Heart left ventricle (tissue), 16 donors: ENCODE results near the gene TBX20. TPM values are rescaled to one million over a fixed set of nuclear protein-coding genes. Genes with fewer than 3 reads are reported as not detected.

Source experiments
- ATAC-seq, 4 donors: fragments of 200-7000 bp; cut with Tn5 transposase; one replicate each; pipeline ENCODE4 v1.9.1; 2020 to 2022; ENCODE audit warnings: moderate library complexity in 4 of 4, mild to moderate bottlenecking in 3 of 4, moderate number of reproducible peaks in 1 of 4
- DNase-seq, 5 donors: peaks; one replicate each; pipeline ENCODE4 v3.0.0-alpha.2; 2020
- H3K27ac ChIP-seq, 12 donors: fragments of 200-600 bp; sonication (generic) in 4 of 12; one replicate each; pipeline versions ENCODE4 v1.5.0 to v1.8.0; 2016 to 2022; ENCODE audit warnings: mild to moderate bottlenecking in 2 of 12
- H3K27me3 ChIP-seq, 9 donors: fragments of 200-600 bp; sonication (generic) in 2 of 9; one replicate each; pipeline versions ENCODE4 v1.5.1 to v1.8.0; 2016 to 2022; ENCODE audit warnings: mild to moderate bottlenecking in 3 of 9
- H3K36me3 ChIP-seq, 9 donors: fragments of 200-600 bp; sonication (generic) in 2 of 9; one replicate each; pipeline versions ENCODE4 v1.5.0 to v1.8.0; 2018 to 2022; ENCODE audit warnings: mild to moderate bottlenecking in 2 of 9
- H3K4me1 ChIP-seq, 12 donors: fragments of 200-600 bp; sonication (generic) in 4 of 12; one replicate each; pipeline versions ENCODE4 v1.5.0 to v1.8.0; 2016 to 2022; ENCODE audit warnings: mild to moderate bottlenecking in 3 of 12
- H3K4me3 ChIP-seq, 12 donors: fragments of 200-600 bp; sonication (generic) in 4 of 12; one replicate each; pipeline versions ENCODE4 v1.5.0 to v1.8.0; 2017 to 2022; ENCODE audit warnings: mild to moderate bottlenecking in 9 of 12, moderate library complexity in 4 of 12
- H3K9me3 ChIP-seq, 12 donors: fragments of 200-600 bp; sonication (generic) in 4 of 12; one replicate each; pipeline versions ENCODE4 v1.5.0 to v1.8.0; 2016 to 2022; ENCODE audit warnings: mild to moderate bottlenecking in 1 of 12
- POLR2A ChIP-seq, 2 donors: fragments of 450-650 bp; IDR thresholded peaks; one replicate each; pipeline ENCODE4 v1.6.1; 2017; ENCODE audit warnings: antibody characterized with exemption in 2 of 2, mild to moderate bottlenecking in 2 of 2, moderate library complexity in 2 of 2
- WGBS, 4 donors: extraction: QIAGEN DNeasy Blood & Tissue Kit in 2 of 4; methylation state at CpG; one replicate each; pipeline versions ENCODE4 v1.1.5 to v1.1.7; 2013 to 2018; 5-methylcytosine and 5-hydroxymethylcytosine counted together
- intact Hi-C, 10 donors: fragments of 100-400 bp; cut with DNase I; formaldehyde crosslinking; loops; one replicate each; pipeline versions ENCODE4 v1.11.1 to v1.14.2; 2022
- polyA plus RNA-seq, 2 donors: library from polyadenylated mRNA; stranded (reverse); fragments of 200-250 nt; gene quantifications; one replicate each; pipeline ENCODE4 v1.2.3, GENCODE V29; 2013
- total RNA-seq, 9 donors: library from RNA; depleted of rRNA in 2 of 9; stranded (reverse); fragments of >200 nt in 2 of 9; fragmentation: NEBNext Ultra II Directional in 3 of 9; extraction: Animal tissue kit (Norgen Biotek cat#: 25700) in 3 of 9; gene quantifications; one replicate each; pipeline versions ENCODE4 v1.1.0 to v1.2.4, GENCODE V29; 2016 to 2023
- TF ChIP-seq, protein P1 (sequence below), 12 donors: fragments of 200-600 bp; sonication (generic) in 4 of 12; IDR thresholded peaks; one replicate each; pipeline versions ENCODE4 v1.5.0 to v1.8.0; 2018 to 2022; ENCODE audit warnings: antibody characterized with exemption in 12 of 12, mild to moderate bottlenecking in 5 of 12
- donor health status: ischemic (EF 13 %, LVEDD 7.1; RV severe dilation, severe dysfunction).
- donor health status: healthy with polysubstance abuse.
- donor health status: DM: no; HTN: yes; CAD: no.
- donor health status: DM: no; HTN: no; CAD: no.
- donor health status: ischemic (EF 25% LVEDD 6.9; RV normal size, moderate dysfunction).
- donor health status: ischemic (EF 25% LVEDD 5.7; RV mildly dilated, moderate dysfunction).
- donor health status: healthy.
- donor health status: DM: yes; HTN: yes; CAD: no.
- donor health status: ischemic (EF 35%, LVEDD 5.7; RV mildly dilated, moderate dysfunction).
- donor health status: nonischemic (EF 11% LVEDD 7.7; RV severe dilation, severe dysfunction).
- donor health status: DM: yes; HTN: yes; CAD: no.
- donor health status: PGD.
- donor health status: ischemic (EF 29% LVEDD 5.4; RV normal size, mild dysfunction).
- donor health status: nonischemic (EF 23%, LVEDD 6.1; RV moderate dilation, normal function).

Gene TBX20
- total and polyA plus RNA-seq, 11 donors = 5.1 to 155 (median 117) TPM

DNA sequence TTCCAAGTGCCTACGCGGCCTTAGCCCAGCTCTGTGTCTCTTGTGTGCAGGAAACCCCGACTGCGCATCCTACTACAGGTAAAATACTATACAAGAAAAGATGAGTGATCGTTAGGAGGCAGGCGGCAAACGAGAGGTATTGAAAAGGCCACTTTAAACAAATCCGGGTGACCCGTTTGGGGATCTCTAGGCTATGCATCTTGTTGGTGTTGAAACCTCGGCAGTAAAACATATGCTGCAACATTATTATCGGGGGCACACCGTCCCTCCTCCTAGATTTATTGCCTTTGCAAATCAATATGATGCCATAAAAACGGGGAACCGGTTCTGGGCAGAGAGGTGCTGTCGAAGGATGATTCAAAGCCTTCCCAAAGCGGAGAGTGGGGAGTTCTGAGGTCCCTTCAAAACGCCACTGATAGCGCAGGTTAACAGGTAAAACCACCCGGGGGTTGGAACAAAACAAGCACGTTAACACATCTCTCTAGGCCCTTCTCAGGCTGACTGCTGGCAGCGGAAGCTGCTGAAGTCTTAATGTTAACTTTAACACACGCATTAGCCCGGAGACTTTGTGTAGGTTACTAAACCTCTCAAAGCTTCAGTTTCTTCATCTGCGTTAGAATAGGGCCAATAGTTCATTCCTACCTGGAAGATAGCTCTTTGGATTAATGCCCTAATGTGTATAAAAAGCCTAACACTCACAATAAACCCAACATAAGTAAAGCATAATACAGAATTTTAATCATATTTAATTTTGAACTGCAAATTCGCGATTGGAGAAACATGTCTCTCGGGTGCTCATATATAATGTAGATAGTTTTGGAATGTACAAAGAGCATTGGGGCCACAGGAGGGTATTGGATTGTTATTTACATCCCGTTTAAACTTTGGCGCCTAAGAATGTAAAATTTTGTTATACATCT, 2.6 kb upstream of the TBX20 start:
- peak in 1 of 5 donors; percentile 29 for DNase-seq
- H3K27ac ChIP-seq = peak overlapping the region; percentile 67 to 97 (median 90)
- H3K4me1 ChIP-seq = peaks cover 0 to 21% (median 2%) of the 10 kb centered on the region in 12 donors
- 20 to 43% (median 30%) methylated on average over 29 of the region's 29 CpGs for WGBS, 4 donors
- H3K27me3 ChIP-seq = peaks cover 0 to 98% (median 26%) of the 10 kb centered on the region in 9 donors
- H3K36me3 ChIP-seq = no peaks in the 10 kb centered on the region
- no peak for TF ChIP-seq POLR2A (IDR thresholded peaks at IDR 0.05)
- TF ChIP-seq, protein P1, sequence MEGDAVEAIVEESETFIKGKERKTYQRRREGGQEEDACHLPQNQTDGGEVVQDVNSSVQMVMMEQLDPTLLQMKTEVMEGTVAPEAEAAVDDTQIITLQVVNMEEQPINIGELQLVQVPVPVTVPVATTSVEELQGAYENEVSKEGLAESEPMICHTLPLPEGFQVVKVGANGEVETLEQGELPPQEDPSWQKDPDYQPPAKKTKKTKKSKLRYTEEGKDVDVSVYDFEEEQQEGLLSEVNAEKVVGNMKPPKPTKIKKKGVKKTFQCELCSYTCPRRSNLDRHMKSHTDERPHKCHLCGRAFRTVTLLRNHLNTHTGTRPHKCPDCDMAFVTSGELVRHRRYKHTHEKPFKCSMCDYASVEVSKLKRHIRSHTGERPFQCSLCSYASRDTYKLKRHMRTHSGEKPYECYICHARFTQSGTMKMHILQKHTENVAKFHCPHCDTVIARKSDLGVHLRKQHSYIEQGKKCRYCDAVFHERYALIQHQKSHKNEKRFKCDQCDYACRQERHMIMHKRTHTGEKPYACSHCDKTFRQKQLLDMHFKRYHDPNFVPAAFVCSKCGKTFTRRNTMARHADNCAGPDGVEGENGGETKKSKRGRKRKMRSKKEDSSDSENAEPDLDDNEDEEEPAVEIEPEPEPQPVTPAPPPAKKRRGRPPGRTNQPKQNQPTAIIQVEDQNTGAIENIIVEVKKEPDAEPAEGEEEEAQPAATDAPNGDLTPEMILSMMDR (IDR thresholded peaks at IDR 0.05) = no peak
- intact Hi-C loops = loop anchor here in 6 of 10 donors (2.0 to 10.0 kb wide), 6 partner anchors 116 to 268 kb away; no protein-coding TSS in a partner anchor
- H3K9me3 ChIP-seq = no peaks in the 10 kb centered on the region
- peak overlapping the region in 11 of 12 donors; percentile 33 to 90 (median 68) for H3K4me3 ChIP-seq
- no peak for ATAC-seq

DNA sequence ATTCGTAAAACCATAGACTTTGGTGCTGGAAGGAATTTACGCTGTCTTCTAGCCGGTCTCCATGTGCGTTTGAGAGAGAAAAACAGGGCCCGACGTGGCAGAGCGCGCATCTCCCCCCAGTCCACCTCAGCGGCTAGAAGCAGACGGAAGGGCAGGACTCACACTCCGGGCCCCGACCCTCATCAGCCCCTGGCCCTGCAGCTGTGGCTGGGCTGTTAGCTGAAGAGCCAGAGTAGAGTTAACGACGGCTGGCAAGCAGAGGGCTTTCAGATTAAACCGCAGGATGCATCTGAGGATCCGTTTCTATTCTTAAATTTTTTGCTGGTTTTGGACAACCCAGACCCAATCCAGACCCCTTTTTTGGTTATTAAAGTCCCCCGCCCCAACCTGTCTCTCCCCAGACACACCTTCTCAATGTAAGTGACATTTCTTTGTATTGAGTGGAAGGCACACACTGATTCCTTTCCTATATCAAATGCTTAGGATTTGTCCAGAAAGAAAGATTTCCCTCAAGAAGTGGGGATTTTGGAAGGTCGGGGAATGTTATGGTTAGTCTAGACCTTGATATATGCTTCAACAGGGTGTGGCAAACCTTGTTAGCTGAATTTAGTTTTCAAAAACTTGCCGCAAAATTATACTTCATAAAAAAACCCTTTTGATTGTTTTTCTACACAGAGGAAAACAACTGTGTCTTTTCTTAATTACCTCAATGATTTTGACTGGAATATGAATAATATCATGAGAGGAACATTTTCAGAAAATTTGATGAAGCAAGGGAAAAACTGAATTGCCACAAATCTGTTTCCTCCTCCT, 1.7 kb upstream of the TBX20 start:
- peak overlapping the region in 11 of 12 donors; percentile 47 to 90 (median 78) for H3K4me3 ChIP-seq
- ATAC-seq (no peak), DNase-seq (peak in 1 of 5 donors; percentile 27)
- H3K27me3 ChIP-seq = peaks cover 0 to 98% (median 26%) of the 10 kb centered on the region in 9 donors
- WGBS, 4 donors = 26 to 40% (median 32%) methylated on average over 19 of the region's 19 CpGs
- intact Hi-C loops = loop anchor here in 7 of 10 donors (2.0 to 10.0 kb wide), 7 partner anchors 117 to 269 kb away; no protein-coding TSS in a partner anchor
- H3K36me3 ChIP-seq = peaks cover 0 to under 1% (median 0%) of the 10 kb centered on the region in 9 donors
- peaks cover 0 to 21% (median 2%) of the 10 kb centered on the region in 12 donors for H3K4me1 ChIP-seq
- TF ChIP-seq, protein P1 (IDR thresholded peaks at IDR 0.05) = no peak
- TF ChIP-seq POLR2A (IDR thresholded peaks at IDR 0.05) = no peak
- H3K9me3 ChIP-seq = no peaks in the 10 kb centered on the region
- peak overlapping the region; percentile 83 to 97 (median 90) for H3K27ac ChIP-seq

DNA sequence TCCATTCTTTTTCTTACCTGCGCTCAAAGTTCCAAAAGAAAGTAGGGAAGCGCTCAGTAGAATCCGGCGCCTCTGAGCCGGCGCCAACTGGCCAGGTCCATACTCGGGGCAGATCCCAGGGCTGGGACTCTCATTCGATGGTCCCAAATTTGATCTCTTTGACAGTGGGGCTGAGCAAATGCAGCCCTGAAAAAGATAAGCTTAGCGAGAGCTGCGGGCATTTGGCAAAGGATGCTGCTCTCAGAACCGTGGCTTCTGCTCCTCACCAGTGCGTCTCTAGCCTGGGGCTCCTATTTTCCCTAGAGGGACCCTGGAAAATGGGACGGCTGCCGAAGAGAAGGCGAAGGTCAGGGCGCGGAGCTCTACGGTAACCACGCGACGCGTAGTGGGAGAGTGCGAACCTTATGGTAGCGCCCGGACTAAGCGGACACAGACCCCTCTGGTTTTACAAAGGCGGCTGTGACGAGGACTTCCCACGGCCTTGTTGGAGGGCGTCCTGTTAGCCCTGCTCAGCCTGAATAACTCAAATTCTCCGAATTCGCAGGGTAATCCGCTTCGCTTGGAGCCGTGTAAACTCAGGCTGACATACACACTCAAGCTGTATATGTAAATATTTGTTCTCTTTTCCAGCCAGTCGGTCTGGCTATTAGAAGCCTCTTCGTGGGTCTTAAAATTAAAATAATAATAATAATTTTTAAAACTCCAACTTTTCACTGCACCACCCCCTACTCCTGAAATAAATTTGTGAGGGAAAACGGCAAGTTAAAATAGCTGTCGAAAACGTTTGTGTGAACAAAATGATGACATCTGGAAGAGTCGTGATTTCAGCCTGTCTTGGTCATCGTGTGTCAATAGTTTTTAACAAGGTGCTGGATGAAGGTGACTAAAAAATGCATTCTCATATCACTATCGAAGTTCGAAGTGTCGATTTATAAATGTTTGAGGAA, 869 bp upstream of the TBX20 start:
- Histone ChIP-seq H3K27me3 (peaks cover 0 to 99% (median 26%) of the 10 kb centered on the region in 9 donors), H3K27ac (peak overlapping the region; percentile 83 to 97 (median 90)), H3K4me1 (peaks cover 0 to 21% (median 3%) of the 10 kb centered on the region in 12 donors), H3K36me3 (peaks cover 0 to 10% (median 0%) of the 10 kb centered on the region in 9 donors), H3K4me3 (peak overlapping the region; percentile 47 to 90 (median 74)), H3K9me3 (no peaks in the 10 kb centered on the region)
- 11 to 21% (median 20%) methylated on average over 43 to 45 of the region's 45 CpGs for WGBS, 4 donors
- ATAC-seq (peak; percentile 2 to 35 (median 32)), DNase-seq (peak in 4 of 5 donors; percentile 45 to 64 (median 61))
- TF ChIP-seq, protein P1 (IDR thresholded peaks at IDR 0.05) = no peak
- TF ChIP-seq POLR2A (IDR thresholded peaks at IDR 0.05) = no peak
- intact Hi-C loops = loop anchor here in 9 of 10 donors (2.0 to 10.0 kb wide), 9 partner anchors 118 to 270 kb away; no protein-coding TSS in a partner anchor
